Stimulated activated CD4-positive, alpha-beta T cell treated with anti-CD3 and anti-CD28 coated beads, Interleukin-15, amount 100 ng/mL, for 24 hours (primary cell): ENCODE measurements around the gene KIF2C.

Source experiments
- DNase-seq: peaks from one replicate; pipeline ENCODE4 v3.0.0-alpha.2; 2020

KIF2C gene

DNA sequence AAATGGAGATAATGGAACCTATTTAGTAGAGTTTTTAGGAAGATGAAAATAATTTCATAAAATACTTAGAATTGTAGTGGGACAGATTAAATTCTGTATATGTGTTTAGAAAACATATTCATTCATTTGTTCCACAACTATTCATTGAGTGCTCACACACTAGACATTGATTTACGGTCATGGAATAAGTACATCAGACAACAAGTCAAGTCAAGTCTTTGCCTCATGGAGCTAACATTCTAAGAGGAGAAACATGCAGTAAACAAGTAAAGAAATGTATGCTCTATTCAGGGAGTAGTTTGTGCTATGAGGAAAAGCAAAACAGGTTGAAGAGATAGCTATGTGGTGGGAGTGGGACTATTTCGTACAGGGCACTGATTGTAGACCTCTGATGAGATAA lies 77.7 kb downstream of the KIF2C start:
- DNase-seq: no peak
